ENCODE measurements around the gene SMDT1.
A peak's percentile ranks its signal among the peaks of the same experiment; 100 is the strongest.
"Not testable (repeated sequence)": the region's sequence is repeated elsewhere in the genome, so short reads cannot be mapped to it uniquely, and the experiment has no call there.

The SMDT1 gene

DNA sequence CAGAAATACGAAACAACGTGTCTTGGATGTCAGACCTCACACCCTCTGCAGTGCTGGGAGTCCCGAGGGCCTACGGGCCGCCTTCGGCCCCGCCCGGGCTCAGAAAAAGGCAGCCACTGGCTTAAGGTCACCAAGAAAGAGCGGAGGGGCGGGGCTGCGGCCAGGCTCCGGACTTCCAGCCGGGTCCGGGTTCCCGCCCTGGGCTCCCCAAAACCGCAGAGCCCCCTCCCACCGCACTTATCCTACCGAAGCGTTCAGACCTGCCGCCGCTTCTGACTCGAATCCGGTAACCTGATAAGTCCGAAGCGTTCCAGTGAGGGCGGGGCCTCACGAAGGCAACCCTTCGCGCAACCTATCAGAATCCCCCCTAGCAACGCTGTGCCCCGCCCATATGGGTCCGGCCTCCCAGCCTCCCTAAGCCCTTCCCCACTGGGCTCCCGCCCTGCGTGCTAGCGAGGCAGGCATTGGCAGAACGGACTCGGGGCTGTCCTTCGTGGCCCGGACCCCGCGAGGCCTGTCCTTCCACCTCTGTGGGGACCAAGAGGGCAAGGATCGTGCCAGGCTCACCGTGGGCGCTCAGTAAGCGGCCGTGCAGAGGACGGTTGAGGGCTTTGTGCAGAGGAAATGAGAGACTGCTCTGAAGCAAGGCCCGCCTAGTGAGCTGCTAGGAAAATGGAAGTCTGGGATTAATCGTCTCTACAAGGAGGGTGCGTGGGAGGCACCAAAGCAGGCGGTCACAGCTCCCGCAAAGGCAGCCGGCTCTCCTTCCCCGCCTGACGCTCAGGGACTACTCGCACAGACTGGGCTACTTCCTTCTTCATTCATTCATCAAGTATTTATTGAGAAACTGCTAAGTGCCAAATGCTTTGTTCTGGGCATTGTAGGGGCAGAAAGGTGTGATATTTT is 8.7 kb upstream of the SMDT1 start, which contains the start of gene NAGA:
TSS of gene NAGA (minus strand) at position 296 of the 906 bp plus-strand sequence. CDS start 515 bp downstream, outside the sequence.
- peak; percentile 86 to 91 for DNase-seq (ENCODE audit: low read depth in 2 of 2)

DNA sequence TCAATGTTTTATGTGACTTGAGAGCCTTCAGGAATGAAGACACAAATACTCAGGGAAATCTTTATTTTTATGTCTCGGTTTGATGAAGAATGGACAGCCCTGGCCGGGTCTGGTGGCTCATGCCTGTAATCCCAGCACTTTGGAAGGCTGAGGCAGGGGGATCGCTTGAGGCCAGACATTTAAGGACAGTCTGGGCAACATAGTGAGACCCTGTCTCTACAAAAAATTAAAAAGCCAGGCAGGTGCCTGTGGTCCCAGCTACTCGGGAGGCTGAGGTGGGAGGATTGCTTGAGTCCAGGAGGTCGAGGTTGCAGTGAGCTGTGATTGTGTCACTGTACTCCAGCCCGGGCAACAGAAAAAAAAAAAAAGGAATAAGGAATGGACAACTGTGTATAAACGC is 8.0 kb upstream of the SMDT1 start:
- DNase-seq (ENCODE audit: low read depth in 2 of 2): not testable (repeated sequence)

DNA sequence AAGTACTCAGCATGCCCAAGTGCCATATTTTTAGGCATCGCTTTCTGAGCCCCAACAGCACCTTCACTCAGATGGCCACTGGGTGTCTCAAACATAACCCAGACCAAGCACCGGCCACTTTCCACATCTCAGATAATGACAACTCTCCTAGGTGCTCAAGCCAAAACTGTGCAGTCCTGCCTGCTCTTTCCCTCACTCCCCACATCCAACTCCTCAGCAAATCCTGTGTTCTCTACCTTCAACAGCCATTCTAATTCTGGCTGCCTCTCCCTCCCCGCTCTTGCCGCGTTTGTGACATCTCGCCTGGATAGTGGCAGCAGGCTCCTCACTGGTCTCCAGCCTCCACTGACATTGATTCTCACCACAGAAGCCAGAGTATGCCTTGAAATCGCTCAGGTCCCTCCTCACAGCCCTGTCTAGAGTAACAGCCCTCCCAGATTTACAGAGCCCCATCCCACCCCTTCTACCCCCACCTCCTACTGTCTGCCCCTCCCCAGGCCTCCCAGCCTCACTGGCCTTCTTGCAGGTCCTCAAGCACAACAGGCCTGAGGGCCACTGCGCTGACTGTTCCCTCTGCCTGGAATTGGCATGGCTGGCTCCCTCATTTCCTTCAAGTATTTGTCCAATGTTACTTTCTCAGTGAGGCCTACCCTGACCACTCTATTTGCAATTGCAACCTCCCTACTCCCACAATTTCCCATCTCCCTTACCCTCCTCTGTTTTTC is 6.7 kb upstream of the SMDT1 start:
- no peak for DNase-seq (ENCODE audit: low read depth in 2 of 2)

DNA sequence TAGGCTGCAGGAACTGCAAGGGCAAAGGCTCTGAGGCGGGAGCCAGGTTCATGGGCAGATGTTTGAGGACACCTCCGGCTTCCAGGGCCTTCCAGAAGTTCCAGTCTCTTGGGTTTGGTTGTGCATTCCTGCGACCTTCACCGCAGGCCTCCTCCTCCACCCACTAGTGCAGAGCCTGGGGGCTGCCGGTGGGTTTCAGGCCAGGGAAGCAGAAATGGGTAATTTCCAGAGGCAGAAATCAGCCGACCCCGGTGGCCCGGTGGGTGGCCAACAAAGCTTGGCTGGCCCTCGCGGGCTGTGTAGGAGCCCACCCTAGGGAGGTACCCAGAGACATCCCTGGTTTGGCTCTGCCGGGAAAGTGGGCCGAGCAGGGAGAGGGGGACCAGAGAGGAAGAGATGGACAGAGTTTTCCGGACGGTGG is 5.9 kb upstream of the SMDT1 start:
- no peak for DNase-seq (ENCODE audit: low read depth in 2 of 2)

DNA sequence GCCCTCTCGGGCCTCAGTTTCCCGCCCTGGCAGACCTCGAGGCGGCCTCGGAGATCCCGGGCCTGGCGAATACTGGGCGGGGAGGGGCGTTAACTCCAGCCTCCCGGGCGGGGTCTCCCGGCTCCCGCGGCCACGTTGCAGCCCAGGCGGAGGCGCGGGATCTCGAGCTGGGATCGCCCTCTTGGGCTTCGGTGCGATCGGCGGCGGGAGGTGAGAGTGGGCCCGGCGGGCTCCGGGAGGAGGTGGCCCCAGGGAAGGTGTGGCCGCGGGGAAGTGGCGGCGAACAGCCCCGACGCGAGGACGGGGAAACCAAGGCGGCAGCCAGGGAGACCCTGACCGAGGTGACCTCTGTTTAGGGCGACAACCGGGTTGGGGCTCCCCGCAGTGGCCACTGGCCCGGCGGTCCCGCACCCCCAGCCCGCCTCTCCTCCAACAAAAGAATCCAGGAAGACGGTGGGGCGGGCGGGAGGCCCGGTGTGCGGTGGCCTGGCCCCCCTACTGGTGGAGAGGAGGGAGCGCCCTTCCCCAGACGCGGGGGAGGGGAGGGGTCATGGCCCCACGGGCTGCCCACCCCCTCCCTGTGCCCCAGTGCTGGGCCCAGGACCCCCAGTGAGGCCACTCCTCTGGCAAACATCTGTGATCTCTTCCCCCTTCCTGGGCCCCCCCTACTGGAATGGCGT is 5.2 kb upstream of the SMDT1 start, which contains the start of gene PHETA2:
TSS of gene PHETA2 (plus strand) at position 117 of the 680 bp plus-strand sequence. CDS start 3,046 bp downstream, outside the sequence.
- peak in 1 of 2 donors; percentile 30 for DNase-seq (ENCODE audit: low read depth in 2 of 2)

DNA sequence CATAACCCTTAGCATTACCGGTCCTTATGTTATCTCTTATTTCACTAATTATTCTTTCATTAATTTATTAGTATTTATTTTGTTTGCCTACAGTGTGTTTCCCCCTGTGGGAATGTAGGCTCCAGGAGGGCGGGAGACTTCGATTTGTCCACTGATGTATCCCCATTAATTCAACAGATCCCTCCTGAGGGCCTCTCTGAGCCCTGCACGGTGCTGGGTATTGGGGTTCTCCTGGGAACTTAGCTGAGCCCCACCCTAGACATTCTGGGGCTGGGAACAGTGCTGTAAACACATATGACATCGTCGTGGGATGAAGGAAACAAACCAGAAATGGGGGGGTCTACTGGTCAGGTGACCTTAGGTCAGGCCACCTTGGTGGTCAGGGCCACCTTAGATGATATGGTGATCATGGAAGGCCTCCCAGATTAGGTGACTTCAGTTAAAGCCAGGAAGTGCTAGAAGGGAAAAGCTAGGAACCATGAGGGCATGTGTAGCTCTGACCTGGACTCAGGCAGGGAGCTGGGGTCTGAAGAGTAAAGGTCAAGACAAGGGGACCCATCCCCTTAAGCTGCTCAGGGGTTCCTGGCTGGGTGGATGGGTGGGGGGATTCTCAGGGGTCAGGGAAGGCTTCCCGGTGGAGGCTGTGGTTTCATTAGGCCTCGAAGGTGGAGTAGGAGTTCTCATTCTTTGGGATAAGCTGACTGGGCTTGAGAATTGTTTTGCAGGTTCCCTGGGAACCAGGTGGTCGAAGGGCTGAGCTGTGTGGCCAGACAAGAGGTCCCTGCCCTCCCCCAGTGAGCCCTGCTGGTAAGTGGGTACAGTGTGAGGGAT is 4.4 kb upstream of the SMDT1 start:
- DNase-seq (ENCODE audit: low read depth in 2 of 2): no peak

DNA sequence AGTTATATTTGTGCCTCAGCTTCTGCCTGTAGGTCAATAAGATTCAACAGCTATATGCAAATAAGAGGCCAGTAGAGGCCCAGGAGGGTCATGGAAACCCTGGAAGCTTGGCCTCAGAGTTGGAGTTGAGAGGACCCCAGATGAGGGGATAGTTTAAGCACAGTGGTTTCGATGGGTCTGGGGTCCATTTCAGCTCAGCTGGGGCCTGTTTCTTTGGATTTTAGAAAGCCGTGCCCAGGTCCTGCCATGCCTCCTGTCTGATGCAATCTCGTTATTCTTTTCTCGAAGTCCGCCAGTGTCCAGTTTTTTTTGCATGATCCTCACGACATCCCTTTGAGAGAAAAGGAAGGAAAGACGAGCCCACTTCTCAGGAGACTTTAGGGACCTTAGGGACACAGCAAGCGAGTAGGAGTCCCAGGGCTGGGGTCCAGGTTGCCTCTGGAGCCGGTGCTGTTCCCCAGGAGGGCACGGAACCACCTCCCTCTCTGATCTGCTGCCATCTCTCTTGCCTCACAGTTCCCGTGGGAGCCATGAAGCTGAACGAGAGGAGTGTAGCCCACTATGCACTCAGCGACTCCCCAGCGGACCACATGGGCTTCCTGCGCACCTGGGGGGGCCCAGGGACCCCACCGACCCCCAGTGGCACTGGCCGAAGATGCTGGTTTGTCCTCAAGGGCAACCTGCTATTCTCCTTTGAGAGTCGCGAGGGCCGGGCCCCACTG is 2.6 kb upstream of the SMDT1 start:
- DNase-seq (ENCODE audit: low read depth in 2 of 2): no peak

DNA sequence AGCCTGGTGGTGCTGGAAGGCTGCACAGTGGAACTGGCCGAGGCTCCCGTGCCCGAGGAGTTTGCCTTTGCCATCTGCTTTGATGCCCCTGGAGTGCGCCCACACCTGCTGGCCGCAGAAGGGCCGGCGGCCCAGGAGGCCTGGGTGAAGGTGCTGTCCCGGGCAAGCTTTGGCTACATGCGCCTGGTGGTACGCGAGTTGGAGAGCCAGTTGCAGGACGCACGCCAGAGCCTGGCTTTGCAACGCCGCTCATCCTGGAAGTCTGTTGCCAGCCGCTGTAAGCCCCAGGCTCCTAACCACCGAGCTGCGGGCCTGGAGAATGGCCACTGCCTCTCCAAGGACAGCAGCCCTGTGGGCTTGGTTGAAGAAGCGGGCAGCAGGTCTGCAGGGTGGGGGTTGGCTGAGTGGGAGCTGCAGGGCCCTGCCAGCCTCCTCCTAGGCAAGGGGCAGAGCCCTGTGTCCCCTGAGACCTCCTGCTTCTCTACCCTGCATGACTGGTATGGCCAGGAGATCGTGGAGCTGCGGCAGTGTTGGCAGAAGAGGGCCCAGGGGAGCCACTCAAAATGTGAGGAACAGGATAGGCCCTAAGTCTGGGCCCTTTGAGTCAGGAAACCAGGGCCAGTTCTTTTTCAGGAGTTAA is 1.9 kb upstream of the SMDT1 start:
- DNase-seq (ENCODE audit: low read depth in 2 of 2): no peak

DNA sequence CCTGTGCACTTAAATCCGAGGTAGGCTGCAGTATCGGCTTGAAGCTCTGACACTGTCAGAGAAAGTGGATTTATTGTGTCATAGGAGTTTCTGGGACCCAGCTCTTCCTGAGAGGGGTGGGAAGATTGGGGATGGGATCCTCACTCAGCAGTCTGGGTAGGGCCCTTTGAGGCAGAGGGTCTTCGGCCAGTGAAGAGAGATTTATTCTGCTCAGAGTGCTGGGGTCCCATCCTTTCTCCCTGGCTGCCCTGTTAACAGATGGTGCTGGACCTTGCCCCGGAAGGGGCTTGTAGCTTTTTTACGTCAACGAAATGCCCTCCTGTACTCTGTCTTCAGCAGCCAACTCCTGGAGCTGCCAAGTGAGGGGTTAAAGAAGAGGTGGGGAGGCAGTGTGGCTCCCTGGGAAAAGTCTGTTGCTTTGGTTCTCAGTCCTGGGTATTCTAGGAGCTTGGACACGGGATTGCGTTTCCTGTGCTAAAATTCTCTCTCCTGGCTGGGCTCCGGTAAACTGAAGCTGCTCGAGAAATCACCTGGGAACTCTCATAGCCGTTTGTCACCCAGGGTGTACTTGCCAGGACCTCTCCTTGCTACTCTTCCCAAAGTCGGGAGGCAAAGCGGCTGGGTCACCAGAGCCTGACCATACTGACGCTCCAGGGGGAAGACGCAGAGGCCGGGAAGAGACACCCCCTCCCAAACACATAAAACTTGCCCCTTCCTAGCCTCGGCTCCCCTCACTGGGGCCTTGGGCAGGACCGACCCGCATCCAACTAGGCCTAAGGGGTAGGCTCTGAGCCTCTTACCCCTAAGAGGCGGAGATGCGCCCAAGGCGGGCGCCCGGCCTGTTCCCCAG is 806 bp upstream of the SMDT1 start:
- DNase-seq (ENCODE audit: low read depth in 2 of 2): no peak

DNA sequence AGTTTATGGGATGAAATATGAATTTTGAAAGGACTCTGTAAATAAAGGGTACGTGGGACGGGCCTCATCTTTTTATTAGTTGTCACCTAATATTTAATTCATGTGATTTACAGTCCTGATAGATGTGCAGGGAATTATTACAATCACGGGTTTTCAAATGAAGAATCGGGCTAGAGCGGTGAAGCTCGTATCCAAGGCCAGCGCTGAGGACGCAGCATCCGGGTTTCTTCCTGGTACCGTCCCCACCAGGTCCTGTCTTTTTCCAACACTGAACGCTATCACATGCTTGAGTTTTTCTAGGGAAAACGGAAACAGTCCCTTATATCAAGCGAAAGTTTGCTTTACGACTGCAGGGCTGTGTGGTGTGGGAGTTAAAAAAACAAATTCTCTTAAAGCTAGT is 787 bp downstream of the SMDT1 start:
- no peak for DNase-seq (ENCODE audit: low read depth in 2 of 2)

DNA sequence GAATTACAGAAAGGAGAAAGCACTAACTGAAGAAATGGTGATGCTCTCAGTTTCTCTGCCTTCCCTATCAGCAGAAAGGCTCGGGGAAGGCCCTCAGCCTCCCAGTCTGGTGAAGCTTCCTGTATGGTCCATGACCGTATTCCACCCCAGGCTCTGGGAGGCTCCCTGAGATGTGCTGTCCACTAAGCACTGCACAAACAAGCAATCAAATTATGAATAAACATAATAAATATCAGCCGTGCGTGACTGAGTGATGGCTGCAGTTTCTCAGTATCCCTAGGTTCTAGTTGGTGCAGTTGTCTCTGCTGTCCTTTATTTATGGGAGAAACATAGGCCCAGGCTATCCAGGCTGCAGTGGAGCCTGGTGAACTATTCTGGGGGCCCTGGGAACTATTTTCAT is 3.6 kb downstream of the SMDT1 start:
- no peak for DNase-seq (ENCODE audit: low read depth in 2 of 2)

DNA sequence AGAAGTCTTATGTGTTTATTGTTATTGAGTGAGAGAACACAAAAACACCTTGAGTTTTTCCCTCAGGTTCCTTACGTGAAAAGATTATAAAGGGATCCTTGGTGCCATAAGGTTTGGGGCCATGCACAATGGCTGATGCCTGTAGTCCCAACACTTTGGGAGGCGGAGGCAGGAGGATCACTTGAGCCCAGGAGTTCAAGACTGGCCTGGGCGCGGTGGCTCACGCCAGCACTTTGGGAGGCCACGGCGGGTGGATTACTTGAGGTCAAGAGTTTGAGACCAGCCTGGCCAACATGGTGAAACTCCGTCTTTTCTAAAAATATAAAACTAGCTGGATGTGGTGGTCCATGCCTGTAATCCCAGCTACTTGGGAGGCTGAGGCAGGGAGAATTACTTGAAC is 5.4 kb downstream of the SMDT1 start:
- no peak for DNase-seq (ENCODE audit: low read depth in 2 of 2)

DNA sequence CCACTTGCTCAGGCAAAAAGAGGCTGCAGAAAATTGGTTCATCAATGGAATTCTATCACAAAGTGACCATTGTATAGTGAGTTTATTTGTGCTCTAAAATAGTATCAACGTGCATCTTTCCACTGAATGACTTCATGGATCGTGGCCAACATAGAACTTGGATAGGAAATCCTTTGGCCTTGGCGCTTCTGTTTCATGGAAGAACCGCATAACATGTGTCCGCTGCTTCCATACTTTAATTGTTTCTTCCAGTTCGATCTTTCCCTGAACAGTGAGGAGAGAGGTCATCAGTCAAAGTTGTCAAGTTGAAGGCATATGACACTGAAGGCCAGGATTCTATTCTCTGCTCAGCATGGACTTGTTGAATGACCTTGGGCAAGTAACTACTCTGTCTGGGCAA is 6.6 kb downstream of the SMDT1 start:
- DNase-seq (ENCODE audit: low read depth in 2 of 2): no peak

DNA sequence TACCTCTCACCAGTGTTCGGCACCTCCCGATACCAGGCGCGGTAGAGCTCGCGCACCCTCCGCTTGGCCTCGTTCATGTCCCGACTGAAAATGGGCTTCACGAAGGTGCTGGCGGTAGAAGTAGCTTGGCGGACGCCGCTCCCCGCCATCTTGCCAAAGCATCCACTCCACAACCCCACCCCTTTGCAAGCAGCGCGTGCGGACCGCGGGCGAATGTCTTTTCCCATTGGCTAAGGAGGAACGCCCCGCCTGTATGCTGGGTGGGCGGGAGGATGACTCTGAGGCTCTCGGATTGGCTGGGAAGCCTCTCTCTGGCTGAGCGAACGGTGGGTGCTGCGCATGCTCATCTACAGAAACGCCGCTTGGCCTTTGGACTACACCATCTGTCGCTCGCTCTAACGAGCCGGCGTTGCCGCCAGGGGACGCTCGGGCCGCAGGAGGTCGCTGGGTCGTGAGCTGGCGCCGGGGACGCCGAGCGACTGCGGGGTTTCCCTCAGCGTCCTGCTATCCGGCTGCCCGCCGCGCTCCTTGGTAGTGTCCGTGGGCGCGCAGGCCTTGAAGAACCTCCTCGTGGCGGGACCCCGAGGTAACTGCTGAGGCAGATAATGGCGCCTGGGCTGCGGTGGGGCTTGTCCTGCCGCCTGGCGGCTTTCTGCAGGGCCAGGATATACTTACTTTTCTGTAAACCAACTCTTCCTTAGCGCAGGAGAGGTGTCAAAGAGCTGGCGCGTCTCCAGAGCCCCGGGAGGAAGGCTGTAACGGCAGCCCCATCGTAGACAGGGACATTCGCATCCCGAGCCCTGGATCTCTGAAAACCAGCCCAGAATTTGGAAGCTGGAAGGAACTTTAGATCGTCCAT is 11.3 kb downstream of the SMDT1 start, which contains the start of gene NDUFA6:
TSS of gene NDUFA6 (minus strand) at position 177 of the 859 bp plus-strand sequence. CDS start at position 149, 28 bp downstream.
- DNase-seq (ENCODE audit: low read depth in 2 of 2): peak; percentile 98

DNA sequence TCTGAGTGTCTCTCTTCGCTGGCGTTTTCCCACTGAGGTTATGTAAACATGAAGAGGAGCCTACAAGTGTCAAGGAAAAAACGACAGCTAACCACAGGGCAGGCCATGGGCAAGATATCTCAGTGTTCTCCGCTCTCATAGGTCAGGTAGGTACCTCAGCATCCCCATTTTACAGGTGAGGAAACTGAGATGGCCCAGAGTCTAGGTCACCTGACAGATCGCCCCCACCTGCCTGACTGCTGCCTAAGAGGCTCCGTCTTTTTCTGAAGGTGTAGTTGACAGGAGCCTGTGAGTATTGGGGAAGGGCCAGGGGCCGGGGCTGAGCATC is 11.9 kb downstream of the SMDT1 start:
- DNase-seq (ENCODE audit: low read depth in 2 of 2): no peak

DNA sequence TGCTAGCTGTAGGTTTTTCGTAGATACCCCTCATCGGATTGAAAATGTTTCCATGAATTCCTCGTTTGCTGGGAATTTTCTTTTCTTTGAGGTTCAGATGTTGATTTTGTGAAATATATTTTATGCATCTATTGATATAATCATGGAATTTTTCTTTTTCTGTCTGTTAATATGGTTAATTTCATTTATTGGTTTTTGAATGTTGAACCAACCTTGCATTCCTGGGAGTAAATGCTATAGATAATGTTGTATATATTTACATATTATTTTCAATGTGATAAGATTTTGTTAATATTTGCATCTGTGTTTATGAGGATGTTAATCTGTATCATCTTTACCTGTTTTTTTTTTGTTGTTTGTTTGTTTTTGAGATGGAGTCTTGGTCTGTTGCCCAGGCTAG is 21.7 kb downstream of the SMDT1 start:
- DNase-seq (ENCODE audit: low read depth in 2 of 2): no peak

DNA sequence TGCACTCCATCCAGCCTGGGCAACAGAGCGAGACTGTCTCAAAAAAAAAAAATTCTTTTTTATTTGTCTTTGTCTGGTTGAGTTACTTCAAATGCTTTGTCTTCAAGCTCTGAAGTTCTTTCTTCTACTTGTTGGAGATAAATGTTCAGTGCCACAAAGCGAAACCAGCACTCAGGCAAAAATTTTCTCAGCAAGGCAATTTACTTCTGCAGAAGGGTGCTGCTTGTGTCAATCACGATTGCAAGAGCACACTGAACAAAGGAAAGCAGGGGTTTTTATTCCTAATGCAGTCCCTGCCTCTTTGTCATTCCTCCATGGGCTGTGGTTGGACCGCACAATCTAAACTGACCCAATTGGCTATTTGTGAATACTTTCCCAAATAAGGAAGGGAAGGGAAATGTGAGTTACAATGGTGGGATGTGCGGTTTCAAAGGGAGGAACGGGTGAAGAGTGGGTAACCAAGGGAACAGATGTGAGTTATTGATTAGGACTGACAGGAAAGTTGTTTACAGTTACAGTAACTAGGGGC is 24.9 kb downstream of the SMDT1 start:
- DNase-seq (ENCODE audit: low read depth in 2 of 2): not testable (repeated sequence)

DNA sequence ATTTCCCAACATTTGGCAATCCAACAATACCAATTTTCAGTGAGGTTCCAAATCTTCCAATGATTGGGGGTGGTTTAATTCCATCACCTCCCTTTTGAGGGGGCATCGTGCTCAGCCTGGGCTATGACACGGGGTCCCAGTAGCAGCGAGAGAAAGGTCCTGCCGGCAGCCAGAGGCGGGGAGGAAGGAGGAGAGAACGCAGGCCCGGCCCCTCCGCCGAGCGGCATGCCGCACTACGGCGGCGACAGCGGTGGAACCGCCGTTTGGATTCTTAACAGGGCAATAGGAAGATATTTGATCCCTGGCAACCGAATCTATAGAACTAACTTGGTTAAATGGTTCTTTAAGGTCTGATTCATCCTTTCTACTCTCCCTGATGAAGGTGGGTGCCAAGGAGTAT is 29.3 kb downstream of the SMDT1 start:
- DNase-seq (ENCODE audit: low read depth in 2 of 2): no peak
